SIG-M5 treated with dmso at 0.1 percent for 504 hours (cell line): Measurements from ENCODE around the gene SLX1A.
"Not testable (repeated sequence)": the region's sequence is repeated elsewhere in the genome, so short reads cannot be mapped to it uniquely, and the experiment has no call there.

Experiments
- DNase-seq: peaks from one replicate; lab custom pipeline; 2025; ENCODE audit not compliant: unreplicated experiment; lab: John Stamatoyannopoulos, UW

SLX1A gene

DNA sequence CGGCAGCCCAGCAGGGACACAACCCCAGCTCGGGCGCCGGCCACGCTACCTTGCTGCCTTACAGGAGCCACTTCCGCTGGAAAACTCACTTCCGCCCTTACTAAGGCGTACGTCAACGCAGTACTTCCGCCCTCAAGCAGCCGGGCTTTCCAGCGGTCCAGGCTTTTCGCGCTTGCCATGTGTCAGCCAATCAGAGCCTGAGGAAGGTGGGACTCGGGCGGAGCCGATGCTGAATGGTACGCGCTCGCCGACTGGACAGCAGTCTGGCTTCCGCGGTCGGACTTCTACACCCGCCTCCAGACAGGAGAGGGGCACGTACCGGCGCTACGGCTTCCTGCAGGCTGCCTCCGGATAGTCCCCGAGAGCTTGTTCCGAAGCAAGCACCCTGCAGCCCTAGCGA lies at the start of gene SLX1A, which contains the start of gene BOLA2B:
Gene SLX1A (plus strand): TSS at position 261 of the 400 bp plus-strand sequence. CDS start 210 bp downstream, outside the sequence.
Gene BOLA2B (minus strand): TSS at position 52 of the 400 bp plus-strand sequence. CDS start 71 bp downstream, outside the sequence.
- DNase-seq = not testable (repeated sequence)

- no peak for DNase-seq
Measured at GRCh38 chr16:30144017-30144416, 49.7 kb upstream of the SLX1A start.

GRCh38 chr16:30144917-30145316 lies 48.8 kb upstream of the SLX1A start:
- DNase-seq = no peak

GRCh38 chr16:30145657-30146056 lies 48.0 kb upstream of the SLX1A start:
- no peak for DNase-seq

DNA sequence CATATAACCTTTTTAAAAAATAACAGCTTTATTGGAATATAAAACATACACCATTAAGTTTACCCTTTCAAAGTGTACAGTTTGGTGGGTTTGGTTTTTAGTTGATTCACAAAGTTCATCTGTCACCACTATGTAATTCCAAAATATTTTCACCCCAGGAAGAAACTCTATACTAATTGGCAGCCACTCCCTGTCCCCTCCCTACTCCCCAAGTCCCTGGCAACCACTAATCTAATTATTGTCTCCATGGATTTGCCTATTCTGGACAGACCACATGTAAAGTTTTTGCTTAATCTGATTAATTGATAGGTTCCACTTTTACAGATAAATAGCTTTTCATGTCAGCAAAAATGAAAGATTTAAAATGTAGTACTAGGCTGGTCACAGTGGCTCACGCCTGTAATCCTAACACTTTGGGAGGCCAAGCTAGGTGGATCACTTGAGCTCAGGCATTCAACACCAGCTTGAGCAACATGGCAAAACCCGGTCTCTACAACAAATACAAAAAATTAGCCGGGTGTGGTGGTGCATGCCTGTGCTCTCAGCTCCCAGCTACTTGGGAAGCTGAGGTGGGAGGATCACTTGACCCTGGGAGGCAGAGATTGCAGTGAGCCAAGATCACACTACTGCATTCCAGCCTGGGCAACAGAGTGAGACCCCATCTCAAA lies 45.7 kb upstream of the SLX1A start:
- DNase-seq = no peak

GRCh38 chr16:30149250-30149930 lies 44.3 kb upstream of the SLX1A start:
- peak; percentile 92 for DNase-seq

- DNase-seq = no peak
Measured at GRCh38 chr16:30151091-30151490, 42.6 kb upstream of the SLX1A start.

GRCh38 chr16:30152517-30152916 lies 41.2 kb upstream of the SLX1A start:
- no peak for DNase-seq

DNA sequence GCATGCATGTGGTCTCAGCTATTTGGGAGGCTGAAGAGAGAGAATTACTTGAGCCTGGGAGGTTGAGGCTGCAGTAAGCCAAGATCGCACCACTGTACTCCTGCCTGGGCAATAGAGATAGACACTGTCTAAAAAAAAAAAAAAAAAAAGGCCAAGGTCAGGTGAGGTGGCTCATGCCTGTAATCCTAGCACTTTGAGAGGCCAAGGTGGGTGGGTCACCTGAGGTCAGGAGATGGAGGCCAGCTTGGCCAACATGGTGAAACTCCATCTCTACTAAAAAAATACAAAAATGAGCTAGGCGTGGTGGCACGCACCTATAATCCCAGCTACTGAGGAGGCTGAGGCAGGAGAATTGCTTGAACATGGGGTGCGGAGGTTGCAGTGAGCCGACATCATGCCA lies 38.5 kb upstream of the SLX1A start:
- DNase-seq = no peak

DNA sequence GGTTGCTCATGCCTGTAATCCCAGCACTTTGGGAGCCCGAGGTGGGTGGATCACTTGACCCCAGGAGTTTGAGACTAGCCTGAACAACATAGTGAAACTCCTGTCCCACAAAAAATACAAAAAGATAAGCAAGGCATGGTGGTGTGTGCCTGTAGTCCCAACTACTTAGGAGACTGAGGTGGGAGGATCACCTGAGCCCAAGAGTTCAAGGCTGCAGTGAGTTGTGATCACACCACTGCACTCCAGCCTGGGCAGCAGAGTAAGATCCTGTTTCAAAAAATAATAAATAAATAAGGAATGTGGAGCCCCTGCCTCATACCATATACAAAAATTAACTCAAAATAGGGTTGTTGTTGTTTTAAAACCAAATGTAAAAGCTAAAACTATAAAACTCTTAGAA lies 36.5 kb upstream of the SLX1A start:
- DNase-seq = no peak

DNA sequence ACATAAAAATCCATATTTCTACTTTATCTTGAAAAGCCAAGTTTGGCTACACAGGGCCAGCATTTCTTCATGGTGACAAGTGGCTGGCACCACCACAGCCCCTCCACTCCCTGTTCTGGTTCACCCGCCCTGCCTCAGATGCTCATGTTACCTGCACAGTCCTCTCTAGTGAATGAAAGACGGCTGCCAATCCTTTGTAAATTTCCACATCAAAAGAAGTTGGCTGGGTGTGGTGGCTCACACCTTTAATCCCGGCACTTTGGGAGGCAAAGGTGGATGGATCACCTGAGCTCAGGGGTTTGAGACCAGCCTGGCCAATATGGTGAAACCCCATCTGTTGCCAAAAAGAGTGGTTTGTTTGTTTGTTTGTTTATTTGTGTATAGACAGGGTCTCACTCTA lies 30.1 kb upstream of the SLX1A start:
- DNase-seq = no peak

- DNase-seq = peak; percentile 97
Measured at GRCh38 chr16:30166202-30166902, 27.3 kb upstream of the SLX1A start.

GRCh38 chr16:30168746-30169145 lies 24.9 kb upstream of the SLX1A start:
- not testable (repeated sequence) for DNase-seq

- DNase-seq = not testable (repeated sequence)
Measured at GRCh38 chr16:30169416-30169815, 24.3 kb upstream of the SLX1A start.

DNA sequence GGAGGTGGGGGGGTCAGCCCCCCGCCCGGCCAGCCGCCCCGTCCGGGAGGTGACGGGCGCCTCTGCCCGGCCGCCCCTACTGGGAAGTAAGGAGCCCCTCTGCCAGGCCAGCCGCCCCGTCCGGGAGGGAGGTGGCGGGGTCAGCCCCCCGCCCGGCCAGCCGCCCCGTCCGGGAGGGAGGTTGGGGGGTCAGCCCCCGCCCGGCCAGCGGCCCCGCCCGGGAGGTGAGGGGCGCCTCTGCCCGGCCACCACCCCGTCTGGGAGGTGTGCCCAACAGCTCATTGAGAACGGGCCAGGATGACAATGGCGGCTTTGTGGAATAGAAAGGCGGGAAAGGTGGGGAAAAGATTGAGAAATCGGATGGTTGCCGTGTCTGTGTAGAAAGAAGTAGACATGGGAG lies 23.5 kb upstream of the SLX1A start:
- DNase-seq = not testable (repeated sequence)

DNA sequence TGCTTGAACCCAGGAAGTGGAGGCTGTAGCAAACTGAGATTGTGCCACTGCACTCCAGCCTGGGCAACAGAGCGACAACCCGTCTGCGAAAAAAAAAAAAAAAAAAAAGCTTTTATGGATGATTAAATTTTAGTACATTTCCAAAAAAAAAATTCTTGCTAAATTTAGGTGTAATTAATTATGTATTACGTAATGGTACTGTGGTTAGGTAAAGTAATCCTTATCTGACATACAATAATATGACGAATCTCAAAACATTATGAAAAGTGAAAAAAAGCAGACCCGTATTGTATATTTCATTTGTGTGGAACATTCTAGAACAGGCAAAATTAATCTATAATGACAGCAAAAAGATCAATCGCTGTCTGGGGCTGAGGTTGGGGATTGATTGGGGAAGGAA lies 20.6 kb upstream of the SLX1A start:
- no peak for DNase-seq

DNA sequence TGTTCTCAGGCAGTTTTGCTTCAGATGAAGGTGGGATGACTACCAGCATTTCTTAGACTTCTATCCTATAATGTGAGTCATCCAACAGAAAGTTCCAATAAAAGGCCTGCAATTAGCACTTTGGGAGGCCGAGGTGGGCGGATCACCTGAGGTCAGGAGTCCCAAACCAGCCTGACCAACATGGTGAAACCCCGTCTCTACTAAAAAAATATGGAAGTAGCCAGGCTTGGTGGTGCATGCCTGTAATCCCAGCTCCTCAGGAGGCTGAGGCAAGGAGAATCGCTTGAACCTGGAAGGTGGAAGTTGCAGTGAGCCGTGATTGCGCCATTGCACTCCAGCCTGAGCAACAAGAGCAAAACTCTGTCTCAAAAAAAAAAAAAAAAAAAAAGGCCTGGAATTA lies 16.8 kb upstream of the SLX1A start:
- DNase-seq = not testable (repeated sequence)

DNA sequence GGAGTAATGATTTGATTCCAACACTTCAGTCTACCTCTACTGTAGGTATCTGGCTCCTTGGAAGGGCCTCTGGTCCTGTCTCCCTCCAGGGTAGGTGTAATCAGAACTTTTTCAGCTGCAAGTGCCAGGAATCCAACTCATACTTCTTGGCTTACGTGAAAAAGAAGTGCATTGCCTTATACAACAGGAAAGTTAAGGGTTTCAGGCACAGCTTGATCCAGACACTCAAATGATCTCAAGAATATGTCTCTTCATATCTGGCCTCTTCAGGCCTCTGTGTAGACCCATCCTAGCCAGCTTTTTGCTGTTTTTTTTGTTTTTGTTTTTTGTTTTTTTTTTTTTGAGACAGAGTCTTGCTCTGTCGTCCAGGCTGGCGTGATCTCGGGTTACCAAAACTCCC lies 14.5 kb upstream of the SLX1A start:
- DNase-seq = no peak

DNA sequence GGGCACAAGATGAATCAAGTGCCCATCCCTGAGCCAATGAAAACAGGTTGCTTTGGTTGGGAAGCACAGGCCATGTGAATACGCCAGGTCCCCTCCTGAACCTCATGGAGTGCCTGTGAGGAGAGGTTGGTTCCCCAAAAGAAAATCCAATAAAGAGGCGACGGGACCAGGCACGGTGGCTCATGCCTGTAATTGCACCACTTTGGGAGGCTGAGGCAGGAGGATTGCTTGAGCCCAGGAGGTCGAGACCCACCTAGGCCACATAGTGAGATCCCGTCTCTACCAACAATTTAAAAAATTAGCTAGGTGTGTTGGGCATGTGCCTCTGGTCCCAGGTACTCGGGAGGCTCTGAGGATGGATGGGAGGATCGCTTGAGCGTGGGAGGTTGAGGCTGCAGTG lies 13.7 kb upstream of the SLX1A start:
- DNase-seq = no peak

- DNase-seq = no peak
Measured at GRCh38 chr16:30180741-30181140, 12.9 kb upstream of the SLX1A start.

DNA sequence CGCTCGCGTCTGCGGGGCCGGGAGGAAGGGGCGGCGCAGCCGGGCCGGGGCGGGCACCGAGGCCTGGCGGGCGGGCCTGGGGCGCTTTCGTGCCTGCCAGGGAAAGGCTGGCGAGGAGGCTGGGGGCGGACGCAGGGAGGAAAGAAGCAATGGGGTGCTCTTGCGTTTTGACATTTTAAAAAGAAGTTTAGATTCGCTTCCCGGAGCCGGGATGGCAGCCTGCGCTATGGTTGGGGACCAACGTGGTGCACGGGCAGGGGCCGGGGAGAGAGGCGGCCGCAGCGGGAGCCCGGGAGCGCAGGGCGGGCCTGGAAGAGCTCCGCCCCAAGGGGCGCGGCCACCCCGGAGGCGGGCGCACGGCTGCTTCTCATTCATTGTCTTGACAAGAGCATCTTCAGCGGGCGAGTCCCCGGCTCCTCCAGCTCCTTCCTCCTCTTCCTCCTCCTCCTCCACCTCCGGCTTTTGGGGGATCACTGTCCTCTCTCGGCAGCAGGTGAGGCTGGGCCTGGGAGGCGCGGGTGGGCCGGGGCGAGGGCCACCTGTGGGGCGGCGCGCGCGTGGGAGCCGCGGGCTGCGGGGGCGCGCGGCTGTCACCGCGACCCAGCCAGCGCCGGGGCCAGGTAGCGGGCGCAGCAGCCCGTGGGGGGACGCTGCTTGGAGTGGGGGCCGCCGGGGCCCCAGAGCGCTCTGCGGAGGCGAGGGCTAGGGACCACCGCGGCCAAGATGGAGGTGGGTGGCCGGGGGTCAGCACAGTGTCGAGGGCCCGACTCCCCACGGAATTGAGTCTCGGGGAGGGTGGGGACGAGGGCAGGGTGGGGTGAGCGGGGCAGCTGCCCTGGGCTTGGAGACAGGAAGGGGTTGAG lies 10.2 kb upstream of the SLX1A start, which contains the start of gene CORO1A:
Gene CORO1A (plus strand): TSS at position 370 of the 863 bp plus-strand sequence. CDS start 1,608 bp downstream, outside the sequence.
- DNase-seq = peak; percentile 80
